Dedifferentiated amniotic fluid mesenchymal stem cell (primary cell): Measurements from ENCODE around the gene IAH1.
A peak's percentile ranks its signal among the peaks of the same experiment; 100 is the strongest.

Source experiments
- DNase-seq: peaks from one replicate; pipeline ENCODE4 v3.0.0-alpha.2; 2016; ENCODE audit errors: extremely low spot score

IAH1 gene

DNA sequence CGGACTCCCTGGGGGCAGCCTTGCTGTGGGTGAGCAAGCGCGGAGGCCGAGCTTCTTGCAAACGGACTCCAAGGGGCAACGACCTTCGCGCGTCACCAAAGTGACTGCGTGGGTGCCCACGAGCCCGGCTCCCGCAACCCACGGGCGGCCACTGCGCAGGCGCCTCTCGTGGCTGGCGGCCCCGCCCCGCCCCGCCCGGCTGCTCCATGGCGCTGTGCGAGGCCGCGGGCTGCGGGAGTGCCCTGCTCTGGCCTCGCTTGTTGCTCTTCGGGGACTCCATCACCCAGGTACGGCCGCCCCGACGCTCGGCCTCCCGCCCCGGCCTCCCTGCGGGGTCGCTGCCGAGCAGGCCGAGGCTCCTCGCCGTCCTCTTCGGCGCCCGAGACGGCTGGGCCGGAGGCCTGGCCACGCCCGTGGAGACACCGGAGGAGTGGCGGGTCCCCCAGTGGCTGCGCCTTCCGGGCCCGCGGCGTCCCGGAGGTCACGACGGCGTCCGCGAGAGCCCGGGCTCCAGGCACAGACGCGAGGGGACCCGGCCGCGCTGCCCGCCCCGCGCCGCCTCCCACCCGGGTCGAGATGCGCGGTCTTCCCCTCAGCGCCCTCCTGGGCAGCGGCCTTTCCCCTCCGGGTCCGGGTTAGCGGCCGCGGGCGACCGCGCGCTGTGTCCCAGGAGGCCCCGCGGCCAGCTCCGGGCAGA, at the start of gene IAH1:
IAH1 (plus strand) TSS at position 191 of the 697 bp plus-strand sequence; CDS start at position 207, 16 bp downstream.
- DNase-seq, result no peak

DNA sequence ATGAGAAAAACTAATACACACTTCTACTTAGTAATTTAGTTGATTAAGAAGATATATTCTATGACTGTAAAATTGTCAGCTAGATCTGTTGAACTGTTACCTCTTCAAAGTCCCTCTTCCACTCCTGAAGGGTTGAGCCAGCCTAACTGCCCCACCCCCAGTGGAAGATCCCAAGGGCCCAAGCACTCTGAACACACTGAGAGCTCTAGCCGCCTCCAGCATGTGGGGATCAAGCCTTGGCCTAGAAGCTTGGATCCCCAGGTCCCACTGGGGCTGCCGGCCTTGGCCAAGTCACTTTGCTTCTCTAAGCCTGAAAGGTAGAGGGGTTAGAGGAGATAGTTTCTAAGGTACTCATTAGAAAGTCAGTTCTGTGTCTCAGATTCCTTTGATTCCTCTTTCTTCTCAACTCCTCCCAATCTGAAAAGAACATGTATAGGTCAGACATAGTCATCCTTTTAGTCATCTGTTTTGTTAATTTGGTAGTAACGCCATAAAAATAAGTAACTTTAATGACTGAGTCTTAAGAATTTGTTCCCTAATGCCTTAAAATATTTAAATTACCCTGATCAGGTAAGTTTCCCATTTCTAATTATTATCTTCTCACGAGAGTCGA, 45.3 kb upstream of the IAH1 start:
- DNase-seq, result no peak

DNA sequence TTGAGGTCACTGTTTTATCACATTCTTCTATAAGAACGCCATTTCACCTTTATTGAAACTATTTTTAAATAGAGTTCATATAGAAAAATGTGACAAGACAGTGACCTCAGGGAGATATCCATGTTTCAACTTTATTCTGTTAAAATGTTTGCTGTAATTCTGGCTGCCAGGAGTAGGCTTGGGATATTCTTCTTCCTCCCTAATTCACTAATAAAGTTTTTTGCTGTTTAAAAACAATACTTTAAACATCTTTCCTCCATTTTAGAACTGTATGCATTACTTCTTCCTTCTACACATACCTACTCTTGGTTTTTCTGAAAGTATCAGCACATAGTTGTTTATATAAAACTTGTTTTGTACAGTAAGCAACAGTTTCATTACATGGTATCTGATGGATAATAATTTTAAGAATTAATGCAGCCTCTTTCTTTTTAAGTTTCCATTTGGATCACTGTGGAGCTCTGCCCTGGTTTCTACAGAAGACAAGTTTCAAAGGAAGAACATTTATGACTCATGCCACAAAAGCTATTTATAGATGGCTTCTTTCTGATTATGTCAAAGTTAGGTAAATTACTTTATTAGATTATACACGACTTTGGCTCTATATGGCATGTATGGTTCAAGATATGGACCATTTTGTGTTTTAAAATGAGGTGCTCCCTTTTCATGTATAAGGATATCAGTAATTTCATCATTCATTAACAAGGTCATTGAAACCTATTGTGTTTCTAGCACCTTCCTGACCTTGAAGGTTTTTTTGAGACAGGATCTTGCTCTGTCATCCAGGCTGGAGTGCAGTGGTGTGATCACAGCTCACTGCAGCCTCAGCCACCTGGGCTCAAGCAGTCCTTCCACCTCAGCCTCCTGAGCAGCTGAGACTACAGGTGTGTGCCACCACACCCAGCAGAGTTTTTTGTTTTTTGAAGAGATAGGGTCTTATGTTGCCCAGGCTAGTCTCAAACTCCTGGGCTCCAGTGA, 43.7 kb upstream of the IAH1 start:
- DNase-seq, result no peak

- DNase-seq, result no peak
These were observed 39.9 kb upstream of the IAH1 start for GRCh38 chr2:9434489-9434888.

- no peak for DNase-seq
These were observed 34.8 kb upstream of the IAH1 start for GRCh38 chr2:9439536-9439935.

- DNase-seq, result peak; percentile 52
These were observed 34.2 kb upstream of the IAH1 start for GRCh38 chr2:9440058-9440727.

- DNase-seq, result no peak
These were observed 32.8 kb upstream of the IAH1 start for GRCh38 chr2:9441556-9441955.

DNA sequence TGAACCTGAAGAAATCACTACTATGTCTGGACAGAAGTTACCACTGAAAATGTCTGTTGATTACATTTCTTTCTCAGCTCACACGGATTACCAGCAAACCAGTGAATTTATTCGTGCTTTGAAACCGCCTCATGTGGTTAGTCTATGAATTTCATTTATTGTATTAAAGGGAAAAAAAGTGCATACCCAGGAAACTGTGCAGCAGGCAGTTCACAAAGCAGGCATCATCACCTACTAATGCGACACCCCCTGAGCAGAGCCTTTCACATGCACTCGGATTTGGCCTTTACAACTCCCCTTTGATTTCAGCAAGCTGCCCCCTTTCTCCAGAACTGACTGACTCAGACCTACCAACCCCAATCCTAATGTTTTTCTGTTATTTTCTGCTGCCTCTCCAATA, 30.8 kb upstream of the IAH1 start:
- DNase-seq, result no peak

- no peak for DNase-seq
These were observed 29.3 kb upstream of the IAH1 start for GRCh38 chr2:9445089-9445488.

DNA sequence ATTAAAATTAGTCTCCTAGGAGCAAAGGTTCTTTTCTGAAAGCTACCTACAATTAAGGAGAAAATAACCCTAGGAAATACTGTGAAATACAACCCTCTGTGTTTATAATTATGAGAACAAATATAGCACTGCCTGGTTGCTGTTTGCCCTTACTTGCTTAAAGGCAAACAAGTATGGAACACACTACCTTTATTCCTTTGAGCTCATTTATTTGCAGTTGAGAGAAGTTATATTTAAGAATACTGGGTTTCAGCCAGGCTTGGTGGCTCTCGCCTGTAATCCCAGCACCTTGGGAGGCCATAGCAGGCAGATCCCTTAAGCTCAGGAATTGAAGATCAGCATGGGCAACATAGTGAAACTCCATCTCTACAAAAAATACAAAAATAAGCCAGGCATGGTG, 23.1 kb upstream of the IAH1 start:
- DNase-seq, result no peak

DNA sequence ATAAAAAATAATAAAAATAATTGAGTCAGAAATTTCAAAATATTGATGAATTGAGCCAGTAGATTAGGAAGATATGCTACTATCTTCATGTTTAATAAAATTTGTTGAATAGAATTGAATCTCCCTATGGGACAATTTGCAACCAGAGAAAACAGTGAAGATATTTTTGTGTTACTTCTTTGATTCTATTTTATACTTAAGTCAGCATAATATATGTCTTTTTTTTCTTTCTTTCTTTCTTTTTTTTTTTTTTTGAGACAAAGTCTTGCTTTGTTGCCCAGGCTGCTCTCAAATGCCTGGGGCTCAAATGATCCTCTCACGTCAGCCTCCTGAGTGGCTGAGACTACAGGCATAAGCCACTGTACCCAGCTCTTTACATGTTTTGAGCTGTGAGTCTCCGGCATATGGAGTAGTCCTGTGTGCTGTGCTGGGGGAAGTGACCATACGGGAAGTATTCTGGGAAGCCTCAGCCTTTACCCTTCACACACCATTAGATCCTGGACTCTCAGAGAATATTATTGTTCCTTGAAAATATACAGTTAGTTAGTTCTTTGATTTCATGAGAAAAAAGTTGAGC, 13.8 kb upstream of the IAH1 start:
- DNase-seq, result no peak

DNA sequence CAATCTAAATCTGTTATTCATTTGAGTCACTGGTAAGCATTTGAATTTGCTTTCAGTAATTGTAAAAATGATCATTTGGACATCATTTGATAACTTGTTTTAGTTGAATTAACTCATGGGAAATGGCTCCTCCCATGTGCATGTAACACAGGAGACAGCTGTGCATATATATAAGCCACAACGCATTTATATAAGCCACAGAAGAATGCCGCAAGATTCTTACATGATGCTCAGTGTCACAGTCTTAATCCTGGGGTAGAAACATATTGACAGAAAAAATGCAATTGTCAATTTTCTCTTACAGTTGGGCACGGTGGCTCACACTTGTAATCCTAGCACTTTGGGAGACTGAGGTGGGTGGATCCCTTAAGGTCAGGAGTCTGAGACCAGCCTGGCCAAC, 13.3 kb upstream of the IAH1 start:
- no peak for DNase-seq

DNA sequence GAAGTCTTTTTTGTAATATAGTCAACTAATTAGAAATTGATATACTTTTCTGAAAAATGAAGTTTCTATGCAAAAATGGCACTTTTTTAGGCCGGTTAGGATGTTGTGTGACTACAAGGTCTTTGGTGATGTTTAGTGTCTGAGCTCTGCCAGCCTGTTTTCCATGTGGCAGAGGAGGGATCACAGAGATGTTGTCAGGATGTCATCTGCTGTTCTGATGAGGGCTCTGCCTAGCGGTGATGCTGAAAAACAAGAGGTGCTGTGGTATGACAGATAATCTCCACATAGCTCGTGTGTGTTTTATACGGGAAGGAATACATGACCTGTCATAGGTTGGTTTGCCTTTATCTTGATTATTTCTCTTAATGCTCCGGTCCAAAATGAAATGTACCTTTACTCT, 12.0 kb upstream of the IAH1 start:
- DNase-seq, result no peak

DNA sequence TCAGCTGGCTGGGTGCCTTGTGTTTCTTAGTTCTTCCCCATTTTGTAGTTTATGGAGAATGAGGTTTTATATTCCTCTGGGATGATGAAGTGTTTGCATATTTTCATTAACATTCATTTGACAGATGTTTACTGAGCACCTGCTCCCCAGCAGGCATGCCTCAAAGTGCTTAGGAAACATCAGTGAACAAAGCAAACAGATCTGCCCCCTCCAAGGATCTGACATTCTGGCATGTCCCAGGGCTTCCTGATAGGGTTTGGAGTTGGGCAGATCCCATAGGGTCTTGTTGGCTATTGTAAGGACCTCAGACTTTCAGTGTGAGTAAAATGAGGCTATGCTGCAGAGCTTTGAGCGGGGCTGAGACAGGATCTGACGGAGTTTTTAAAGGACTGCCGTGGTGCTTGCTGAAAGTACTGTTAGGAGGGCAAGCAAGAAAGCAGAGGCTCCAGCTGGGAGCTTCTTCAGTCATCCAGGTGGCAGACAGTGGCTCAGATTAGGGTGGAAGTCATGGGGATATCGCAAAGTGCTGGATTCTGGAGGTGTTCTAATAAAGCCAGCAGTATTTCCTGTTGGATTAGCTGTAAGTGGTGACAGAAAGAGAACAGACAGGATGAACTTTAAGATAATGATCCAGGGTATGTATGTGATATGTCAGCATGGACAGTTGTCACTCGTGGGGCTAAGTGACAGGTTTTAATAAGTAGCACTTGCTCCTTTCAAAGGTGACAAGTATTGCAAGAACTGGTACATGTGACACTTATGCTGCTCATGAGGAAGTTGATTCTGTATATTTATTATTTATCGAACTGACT, 11.3 kb upstream of the IAH1 start:
- DNase-seq, result no peak

DNA sequence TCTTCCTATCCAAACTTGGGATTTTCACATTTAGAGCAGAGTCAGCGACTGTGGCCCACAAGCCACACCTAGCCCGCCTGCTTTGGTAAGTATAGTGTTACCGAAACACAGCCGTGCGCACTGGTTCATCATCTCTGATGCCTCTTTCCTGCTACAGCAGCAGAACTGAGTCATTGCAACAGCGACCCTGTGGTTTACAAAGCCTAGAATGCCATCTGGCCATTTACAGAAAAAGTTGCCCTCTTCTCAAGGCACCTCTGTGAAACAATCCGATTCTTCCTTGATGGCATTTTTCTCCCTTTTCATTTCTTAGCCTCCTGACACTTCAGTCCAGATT, 10.7 kb upstream of the IAH1 start:
- no peak for DNase-seq

DNA sequence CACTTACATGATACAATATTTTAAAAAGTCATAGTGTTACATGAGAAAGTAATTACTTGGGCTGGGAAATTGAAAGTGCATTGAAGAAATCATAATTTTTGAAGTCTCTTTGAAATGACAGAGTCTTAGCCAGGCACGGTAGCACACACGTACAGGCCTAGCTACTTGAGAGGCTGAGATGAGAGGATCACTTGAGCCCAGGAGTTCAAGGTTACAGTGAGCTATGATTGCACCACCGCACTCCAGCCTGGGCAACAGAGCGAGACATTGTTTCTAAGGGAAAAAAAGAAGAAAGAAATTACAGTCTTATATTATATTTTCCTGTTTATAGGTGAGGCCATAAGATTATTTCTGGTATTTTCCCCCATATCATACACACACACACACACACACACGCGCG, 9.2 kb upstream of the IAH1 start:
- no peak for DNase-seq

DNA sequence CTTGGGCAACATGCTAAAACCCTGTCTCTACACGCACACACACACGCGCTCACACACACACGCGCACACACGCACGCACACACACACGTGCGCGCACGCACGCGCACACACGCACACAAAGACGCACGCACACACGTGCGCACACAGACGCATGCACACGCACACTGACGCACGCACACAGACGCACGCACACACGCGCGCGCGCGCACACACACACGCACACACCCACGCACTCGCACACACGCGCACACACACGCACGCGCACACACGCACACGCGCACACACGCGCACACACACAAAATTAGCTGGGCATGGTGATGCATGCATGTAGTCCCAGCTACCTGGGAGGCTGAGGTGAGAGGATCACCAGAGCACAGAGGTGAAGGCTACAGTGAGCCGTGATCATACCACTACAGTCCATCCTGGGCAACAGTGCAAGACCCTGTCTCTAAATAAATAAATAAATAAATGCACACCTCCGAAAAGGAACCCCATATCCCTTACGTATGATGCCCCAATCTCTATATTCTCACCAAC, 8.1 kb upstream of the IAH1 start:
- no peak for DNase-seq

GRCh38 chr2:9467687-9468086, 6.7 kb upstream of the IAH1 start:
- no peak for DNase-seq

GRCh38 chr2:9471206-9471605, 3.1 kb upstream of the IAH1 start:
- DNase-seq, result no peak

DNA sequence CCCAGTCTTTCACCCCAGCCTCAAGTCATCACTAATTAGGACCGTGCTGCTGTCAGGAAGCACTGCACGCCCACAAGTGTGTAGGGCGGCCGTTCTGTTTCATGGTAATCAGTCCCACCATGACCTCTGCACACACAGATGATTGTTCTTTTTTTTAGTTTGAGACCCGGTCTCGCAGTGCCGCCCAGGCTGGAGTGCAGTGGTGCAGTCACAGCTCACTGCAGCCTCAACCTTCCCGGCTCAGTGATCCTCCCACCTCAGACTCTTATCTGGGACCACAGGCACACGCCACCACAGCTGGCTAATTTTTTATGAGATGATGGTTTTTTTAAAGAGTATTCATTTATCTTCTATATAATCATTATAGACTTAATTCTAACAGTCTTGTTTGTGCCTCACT, 1.8 kb upstream of the IAH1 start:
- no peak for DNase-seq
